HG02798 (cell line): ENCODE measurements around the gene LSP1.

Source experiments
- ATAC-seq: cut with Tn5 transposase; IDR thresholded peaks from one replicate; pipeline ENCODE4 v1.9.1; 2021; ENCODE audit warnings: mild to moderate bottlenecking; ENCODE audit not compliant: unreplicated experiment, poor library complexity

The LSP1 gene

DNA sequence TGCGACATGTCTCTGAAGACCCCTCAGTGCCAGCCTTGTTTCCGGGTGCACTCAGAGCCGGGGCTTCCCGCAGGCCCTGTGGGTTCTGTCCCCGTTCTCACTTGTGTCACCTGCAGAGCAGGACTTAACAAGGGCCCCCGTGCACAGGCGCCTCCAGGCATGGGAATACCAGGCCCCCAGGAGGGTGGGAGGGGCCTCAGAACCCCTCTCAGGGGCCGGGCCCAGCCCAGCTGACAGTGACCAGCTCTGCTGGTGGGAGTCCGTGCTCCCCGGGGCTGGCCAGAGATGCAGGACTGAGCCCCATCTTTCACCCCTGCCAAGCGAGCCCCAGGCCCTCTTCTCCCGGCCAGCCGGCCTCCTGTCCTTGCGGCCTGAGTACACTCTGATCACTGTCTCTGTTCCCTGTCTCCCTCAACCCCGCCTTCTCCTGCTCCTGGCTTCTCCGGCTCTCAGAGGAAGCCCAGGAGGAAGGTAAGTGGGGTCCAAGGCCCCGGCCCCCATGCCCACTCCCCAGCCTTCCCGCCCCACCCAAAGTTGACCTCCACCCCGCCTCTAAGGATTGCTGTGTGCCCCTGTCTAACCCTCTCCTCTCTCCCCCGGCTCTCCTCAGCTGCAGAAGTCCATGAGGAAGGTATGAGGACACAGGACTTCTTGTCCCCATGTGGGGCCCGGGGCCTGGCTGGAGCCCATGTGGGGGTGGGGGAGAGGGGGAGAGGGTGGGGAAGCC is 71.9 kb downstream of the LSP1 start:
- ATAC-seq, result no peak

DNA sequence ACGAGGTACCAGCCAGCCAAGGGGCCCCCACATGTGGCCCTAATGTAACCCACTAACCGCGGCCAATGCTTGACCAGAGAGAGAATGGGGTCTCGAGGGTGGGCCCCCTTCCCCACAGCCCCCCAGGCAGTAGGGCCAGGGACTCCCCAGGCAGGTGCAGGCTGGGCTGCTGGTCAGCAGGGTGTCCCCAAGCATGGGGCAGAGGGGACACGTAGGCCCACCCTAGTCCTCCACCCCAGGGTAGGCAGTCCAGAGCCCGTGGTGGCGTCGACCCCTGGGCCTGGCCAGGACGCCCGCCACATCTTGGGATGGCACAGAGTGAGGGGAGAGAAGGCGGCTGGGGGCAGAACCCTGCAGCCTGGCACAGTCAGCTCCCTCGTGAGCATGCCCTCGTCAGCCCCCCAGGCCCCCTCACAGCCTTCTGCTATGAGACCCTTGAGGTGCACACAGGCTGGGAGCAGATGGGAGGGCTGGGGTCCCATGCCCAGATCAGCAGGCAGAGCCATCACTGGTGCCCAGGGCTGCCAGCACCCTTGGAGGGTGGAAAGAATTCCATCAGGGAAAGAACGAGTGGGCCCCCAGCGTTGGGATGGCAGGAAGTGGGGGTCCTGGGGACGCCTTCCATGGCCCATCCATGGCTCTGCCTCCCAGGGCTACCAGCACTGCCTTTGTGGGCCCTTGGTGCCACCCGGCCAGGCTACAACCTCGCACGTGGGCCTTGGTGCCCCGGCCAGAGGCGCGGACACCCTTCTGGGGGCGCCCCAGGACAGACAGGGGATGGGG is 72.7 kb downstream of the LSP1 start:
- no peak for ATAC-seq

DNA sequence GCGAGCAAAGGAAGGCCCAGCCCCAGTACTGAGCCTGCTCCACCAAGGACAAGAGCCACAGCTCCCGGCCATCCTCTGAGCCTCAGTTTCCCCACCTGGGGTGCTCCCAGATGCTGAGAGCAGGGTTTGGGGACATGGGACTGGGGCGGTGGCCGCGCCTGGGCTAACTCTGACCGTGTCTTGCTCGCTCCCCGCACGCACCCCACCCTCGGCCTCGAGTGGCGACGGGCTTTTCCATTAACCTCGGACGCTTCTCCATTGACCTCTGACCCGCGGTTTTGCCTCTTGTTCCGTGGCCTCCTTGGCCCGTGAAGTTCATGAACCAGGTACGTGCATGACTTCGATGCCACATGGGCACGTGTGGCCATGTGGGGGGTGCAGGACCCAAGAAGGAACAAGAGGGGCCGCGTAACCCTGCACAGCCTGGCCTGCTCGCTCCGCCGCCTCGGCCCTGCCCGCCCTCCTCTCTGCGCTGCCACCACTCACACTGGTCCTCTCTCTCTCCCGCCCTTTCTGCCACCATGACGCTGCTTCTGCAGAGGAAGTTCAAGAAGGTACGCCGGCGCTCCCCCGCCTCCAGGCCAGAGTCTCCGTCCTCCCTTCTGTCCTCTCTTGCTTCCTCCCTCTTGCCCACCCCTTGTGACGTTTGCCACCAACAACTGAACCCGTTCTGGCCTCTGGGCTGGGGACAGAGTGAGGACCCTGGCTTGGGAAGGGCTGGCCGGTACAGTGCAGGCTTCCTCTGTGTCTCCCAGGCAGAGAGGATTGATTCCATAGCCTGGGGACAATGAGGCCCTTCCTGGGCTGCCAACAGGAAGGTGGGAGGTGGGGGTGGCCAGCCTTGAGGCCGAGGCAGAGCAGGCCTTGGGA is 73.5 kb downstream of the LSP1 start:
- ATAC-seq, result no peak

DNA sequence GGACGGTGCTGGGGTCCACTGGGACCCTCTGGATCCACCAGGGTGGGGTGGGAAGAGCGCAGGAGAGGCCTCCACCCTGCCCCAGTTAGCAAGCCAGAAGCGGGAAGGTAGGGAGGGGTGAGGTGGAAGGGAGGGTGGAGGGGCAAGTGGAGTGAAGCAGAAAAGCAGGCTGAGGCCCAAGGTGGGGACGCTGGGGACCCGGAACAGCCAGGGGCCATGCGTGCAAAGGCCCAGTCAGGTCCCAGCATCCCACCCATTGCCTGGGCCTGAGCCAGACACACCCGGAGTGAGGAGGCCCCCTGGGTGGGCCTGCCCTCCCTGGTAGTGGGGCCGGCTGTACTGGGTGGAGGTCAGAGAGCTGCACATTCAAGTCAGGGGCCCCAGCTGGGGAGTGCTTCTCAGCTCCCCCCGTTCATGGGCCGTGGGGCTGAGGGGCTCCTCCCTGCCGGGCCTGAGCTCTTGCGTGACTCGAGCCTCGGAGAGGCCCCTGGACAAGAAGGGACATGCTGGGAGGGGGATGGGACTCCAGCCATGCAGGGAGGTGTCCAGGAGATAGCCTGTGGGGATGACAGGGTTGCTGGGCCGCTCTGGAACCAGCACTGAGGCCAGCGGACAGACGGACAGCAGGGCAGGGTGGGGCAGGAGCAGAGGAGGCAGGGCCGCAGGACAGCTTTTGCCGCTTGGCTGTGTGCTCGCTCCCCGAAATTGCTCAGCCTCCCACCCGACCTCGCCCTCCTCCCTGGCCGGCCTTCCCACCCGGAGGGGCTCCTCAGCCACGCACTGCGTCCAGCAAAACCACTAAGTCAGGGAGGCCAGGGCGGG is 74.4 kb downstream of the LSP1 start:
- no peak for ATAC-seq

DNA sequence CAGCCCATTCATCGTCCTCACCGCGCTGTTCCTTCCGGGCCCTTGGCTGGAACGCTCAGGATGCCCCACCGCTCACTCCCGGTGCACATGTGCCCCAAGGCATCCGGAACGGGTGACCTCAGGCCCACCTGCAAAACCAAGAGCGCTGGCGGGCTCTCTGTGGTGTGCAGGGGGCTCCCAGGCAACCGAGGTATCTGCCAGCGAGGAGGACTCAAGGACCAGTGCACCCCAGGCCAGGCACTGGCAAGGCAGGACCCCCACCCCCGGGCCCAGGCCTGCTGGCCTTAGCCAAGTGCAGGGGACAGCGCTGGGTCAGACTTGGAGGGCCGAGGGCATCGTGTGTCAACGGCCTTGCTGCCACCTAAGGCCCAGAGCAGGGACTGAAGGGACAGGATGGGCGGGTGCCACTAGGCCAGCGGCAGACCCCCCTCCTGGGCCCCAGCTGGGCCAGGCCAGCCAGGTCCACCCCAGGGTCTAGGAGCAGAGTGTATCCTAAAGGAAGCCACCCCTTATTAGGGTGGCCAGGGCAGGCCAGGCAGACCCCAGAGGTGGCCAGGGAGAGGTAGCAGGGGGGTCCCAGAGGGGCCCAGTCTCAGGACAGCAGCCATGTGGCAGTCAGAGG is 75.1 kb downstream of the LSP1 start:
- ATAC-seq, result no peak

DNA sequence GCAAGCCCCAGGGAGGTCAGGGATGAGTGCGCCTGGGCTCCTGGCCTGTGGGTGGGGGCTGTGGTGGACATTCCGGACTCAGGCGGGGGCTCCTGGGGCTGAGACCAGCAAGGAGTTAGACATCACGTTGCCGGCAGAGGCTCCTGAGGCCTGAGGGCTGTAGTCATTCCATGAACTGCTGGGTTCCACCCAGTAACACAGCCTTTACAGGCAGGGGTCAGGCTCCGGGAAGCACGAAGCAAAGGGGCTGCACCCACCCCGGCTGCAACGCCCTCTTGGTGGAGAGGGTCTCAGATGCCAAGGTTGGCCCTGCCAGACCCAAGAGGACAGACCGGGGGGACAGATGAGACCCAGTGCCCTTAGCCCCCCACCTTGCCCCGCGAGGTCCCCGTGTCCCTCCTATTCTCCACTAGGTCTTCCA is 75.6 kb downstream of the LSP1 start:
- ATAC-seq, result no peak

DNA sequence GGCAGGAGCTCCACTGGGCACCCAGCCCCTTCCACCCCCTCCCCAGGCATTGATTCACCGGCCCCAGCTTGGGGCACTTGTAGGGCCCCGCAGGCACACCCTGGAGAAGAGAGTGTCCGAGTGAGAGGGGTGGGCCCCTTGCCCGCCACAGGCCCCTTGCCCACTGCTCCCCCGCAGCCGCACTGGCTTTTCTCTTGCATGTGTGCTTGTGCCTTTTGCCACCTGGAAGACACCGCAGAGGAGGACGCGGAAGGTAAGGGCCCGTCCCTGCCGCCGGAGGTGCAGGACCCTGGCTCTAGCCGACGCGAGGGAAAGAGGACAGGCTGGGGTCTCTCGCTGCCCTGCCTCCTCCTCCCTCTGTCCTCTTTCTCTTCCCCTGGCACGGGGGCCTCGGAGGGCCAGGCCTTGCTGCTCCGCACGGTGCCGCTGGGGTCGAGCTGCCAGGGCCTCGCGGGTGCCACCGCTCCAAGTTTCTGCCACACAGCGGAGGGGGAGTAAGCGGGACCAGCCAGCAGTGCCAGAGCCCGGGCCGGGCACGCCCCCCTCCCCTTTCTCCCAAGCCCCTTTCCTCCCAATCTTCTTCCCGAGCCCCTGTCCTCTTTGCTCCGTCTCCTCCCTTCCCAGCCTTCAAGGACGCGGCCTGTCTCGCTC is 76.1 kb downstream of the LSP1 start:
- ATAC-seq, result no peak

DNA sequence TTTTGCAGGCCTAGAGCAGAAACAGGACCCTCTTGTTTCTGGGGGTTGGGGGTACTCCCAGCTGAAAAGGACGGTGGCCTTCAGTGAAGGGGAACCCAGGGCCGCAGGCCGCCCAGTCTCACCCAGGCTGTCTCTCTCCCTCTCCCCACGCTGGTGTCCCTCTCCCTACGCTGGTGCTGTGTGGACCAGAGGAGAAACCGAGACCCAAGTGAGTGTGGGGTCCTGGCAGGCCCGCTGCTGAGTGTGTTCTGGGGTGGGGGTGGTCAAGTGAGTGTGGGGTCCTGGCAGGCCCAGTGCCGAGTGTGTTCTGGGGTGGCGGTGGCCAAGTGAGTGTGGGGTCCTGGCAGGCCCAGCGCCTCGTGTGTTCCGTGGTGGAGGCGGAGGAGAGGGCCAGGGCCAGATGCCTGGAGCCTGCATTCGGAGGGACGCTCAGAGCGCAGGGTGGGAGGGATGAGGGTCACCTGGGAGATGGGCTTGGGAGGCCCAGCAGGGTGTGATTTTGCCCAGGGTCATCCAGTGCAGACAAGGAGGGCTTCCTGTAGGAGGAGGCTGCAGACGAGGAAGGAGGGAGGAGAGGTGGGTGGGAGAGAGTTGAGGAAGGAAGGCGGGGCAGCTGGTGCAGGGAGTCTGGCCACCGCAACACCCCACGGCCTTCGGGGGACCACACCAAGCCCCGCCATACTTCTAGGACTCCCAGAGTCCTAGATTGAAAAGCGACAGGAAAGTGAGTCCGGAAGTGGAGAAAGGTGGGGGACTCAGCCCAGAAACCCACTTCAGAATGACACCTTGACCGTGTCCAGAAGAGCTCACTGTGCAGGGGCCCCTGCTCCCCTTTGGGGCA is 77.0 kb downstream of the LSP1 start:
- ATAC-seq, result no peak

DNA sequence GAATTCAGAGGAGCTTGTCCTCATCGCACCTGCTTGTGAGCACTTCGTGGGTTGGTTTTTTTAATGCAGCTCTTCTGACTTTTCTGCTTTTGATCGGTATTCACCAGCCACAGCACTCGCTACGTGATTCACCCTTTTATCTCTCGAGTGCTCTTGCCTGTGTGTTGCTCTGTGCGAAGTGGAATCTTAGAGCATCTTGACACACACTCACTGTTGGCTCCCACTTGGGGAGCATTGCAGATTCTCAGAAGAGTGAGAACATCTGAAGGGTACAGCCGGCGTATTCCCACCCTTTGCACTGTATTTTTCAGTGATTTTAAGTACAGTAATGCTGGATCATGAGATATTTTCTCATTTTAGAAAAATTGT is 77.6 kb downstream of the LSP1 start:
- ATAC-seq, result no peak

DNA sequence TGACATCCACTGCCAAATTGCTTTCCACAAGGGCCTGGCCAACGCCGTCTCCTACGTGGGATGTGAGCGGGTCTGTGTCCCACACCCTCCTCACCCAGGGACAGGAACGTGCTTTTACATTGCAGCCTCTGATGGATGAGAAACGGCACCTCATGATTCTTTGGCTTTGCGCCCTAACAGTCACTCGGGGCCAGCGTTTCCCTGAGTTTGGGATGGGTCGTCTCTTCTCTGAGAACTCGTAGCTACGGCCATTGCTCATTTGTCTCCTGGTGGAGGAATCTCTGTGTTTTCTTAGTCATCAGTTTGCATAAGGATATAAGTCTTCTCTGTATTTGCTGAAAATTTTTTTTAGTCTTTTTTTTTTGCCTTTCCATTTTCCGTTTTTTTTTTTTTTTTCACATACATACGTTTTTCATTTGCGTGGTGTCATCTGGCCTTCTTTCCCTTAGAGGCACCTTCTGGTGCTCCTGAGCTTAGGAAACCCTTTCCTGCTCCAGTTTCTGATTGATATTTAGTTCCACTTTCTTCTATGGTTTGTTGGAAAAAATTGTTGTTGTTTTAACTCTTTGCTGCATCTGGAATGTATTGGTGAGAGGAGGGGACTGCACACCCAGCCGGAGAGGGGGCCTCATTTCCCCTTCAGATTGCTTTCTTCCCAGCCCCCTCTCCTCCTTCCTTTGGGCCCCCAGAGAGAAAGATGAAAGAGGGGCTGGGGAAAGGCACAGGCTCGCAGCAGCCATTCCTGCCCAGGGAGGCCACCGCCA is 78.6 kb downstream of the LSP1 start:
- no peak for ATAC-seq

DNA sequence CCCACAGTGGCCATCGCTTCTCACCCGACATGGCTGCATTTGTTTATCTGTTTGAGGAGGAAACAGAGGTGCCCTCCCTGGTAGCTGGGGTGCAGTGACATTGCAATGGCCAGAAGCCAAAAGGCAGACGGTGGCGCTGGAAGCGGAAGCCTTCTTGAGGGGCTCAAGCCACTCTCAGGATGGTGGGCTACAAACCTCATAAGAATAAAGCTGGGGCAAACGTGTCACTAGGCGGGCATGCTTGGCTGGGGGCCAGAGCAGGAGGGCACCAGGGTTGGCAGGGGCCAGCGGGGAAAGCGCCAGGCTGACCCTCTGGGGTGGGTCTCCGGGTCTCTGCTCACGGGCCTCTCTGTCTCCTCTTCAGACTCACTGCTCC is 79.2 kb downstream of the LSP1 start:
- ATAC-seq, result no peak

DNA sequence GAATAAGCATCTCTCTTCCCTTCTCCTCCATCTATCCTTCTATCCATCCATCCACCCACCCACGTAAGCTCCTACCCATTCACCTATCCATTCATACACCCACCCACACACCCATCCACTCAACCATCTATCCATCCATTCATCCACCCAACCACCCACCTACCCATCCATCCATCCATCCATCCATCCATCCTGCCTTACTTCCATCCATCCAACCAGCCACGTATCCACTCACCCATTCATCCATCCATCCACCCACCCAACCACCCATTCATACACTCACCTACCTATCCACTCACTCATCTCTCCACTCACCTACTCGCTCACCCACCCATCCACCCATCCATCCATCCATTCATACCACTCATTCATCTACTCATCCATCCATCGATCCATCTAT is 79.8 kb downstream of the LSP1 start:
- ATAC-seq, result no peak

DNA sequence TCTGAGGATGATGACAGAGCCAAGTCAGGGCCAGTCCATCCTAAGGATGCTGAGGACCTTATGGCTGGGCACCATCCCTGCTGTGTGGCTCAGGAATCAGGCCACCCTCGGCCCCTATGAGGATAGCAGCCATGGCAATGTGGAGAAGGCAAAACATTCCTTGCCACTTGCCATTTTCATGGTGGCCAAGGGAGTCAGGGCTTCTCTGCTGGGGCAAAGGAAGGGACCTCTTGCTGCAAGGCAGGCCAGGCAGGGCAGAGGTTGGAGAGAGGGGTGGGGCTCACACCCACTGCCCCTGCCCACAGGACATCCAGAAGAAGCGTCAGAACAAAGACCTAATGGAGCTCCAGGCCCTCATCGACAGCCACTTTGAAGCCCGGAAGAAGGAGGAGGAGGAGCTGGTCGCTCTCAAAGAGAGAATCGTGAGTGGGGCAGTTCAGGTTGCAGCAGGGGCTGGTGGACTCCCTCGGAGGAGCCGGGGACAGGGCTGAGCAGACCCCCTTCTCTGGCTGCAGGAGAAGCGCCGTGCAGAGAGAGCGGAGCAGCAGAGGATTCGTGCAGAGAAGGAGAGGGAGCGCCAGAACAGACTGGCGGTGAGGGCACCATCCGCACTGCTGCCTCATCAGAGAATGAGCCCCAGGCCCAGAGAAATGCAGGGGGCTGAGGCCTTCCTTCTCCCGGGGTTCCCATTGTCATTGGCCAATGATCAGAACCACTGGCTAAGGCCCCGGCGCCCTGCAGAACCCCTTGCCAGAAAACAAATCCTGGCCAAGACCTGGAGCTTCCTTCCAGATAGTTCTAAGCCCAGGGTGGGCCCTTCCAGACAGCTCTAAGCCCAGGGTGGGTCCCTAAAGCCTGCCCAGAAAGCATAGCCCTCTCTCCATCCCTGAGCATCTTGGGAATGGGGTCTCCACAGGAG is 80.8 kb downstream of the LSP1 start:
- no peak for ATAC-seq

DNA sequence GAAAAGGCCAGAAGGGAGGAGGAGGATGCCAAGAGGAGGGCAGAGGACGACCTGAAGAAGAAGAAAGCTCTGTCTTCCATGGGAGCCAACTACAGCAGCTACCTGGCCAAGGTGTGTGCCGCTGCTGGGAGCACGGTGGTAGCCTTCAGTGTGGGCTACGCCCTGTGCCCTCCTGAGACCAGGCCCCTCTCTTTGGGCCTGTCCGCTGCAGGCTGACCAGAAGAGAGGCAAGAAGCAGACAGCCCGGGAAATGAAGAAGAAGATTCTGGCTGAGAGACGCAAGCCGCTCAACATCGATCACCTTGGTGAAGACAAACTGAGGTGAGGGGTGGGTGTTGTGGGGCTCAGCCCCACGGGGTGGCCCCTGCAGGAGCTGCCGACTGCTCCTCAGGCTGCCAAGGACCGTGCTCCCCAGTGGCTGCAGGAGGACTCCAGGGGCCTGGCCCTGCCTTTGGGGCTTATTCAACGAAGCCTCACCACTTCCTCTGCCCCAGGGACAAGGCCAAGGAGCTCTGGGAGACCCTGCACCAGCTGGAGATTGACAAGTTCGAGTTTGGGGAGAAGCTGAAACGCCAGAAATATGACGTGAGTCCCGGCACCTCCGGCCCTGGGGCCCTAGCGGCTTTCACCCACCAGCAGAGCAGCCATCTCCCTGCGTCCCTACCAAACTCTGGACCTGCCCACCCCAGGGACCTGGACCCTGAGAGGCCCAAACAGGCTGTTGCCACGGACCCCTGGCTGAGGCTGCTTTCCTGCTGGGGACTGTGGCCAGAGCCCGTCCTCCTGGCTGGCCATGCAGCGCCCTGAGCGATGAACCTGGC is 81.7 kb downstream of the LSP1 start:
- ATAC-seq, result no peak

DNA sequence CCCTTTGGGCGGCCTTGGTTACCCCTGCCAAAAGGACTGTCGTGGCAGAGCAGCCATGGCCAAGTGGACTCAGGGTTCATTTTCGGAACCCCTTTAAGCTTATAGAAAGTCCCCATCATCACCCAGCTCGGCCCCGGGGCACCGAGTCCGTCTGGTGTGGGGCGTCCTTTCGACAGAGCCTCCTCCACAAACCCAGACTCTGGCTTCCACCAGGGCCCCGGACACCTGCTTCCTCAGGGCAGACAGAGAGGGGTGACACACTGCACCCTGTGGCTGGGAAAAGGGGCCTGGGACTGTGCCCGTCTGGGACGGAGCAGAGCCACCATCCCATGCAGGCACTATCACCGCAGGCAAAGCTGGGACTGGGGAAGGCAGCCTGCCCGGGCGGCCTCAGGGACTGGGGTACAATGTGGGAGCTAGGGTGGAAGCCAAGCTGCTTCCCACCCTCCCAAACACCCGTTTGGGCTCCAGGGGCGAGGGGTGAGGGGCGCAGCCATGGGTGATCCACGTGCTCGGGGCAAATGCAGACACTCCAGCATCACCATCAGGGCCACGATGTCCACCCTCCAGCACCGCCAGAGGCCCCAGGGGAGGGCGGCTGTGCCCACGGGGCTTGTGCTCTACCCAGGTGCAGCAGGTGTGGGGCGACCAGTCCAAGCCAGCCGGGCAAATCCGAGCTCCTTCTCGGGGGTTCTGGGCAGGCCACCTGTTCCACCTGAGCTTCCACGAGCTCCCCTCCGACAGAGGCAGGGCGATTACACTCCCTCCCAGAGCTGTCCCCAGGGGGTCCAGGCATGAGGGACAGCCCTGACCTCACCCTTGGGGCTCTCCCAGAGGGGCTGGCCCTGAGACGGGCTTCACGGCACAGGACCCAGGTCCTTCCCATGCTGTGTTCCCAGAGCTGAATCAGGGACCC is 82.5 kb downstream of the LSP1 start:
- no peak for ATAC-seq
